ENCODE results near the gene CNTNAP3. TPM values are rescaled to one million over a fixed set of nuclear protein-coding genes. Genes with fewer than 3 reads are reported as not detected.

CNTNAP3 gene
- polyA plus RNA-seq, 1 experiment, result 1.8 TPM

Small RNAs within 50 kb of the gene (small RNA-seq; reads per million reads assigned to genes)
- not detected for gene RN7SL640P (ENCODE audit: insufficient read length, low read depth)

Other genes starting within 250 kb of the CNTNAP3 start
- gene SPATA31A1, start 67.5 kb upstream of the CNTNAP3 start, polyA plus RNA-seq (2011; rRNA removed), result not detected in 2 replicates

All from AG04450 (cell line).